GM12878 (cell line): ENCODE measurements around the gene CYB5B. TPM values are rescaled to one million over a fixed set of nuclear protein-coding genes. Genes with fewer than 3 reads are reported as not detected.

Experiments
- ATF3 ChIP-seq: IDR thresholded peaks from 2 replicates; pipeline ENCODE4 v1.6.1; 2011; ENCODE audit warnings: low read depth, mild to moderate bottlenecking, low read length, moderate library complexity, borderline replicate concordance; ENCODE audit errors: extremely low read depth
- CBFB ChIP-seq: IDR thresholded peaks from 2 replicates; pipeline ENCODE4 v1.6.1; 2016; ENCODE audit warnings: antibody characterized with exemption, low read depth
- CEBPZ ChIP-seq: fragments of 150-350 bp; IDR thresholded peaks from 2 replicates; pipeline ENCODE4 v1.6.1; 2016; ENCODE audit warnings: low read depth, low read length
- FOXK2 ChIP-seq: fragments of 450-650 bp; IDR thresholded peaks from 2 replicates; pipeline ENCODE4 v1.6.1; 2017; ENCODE audit warnings: mild to moderate bottlenecking, moderate library complexity
- GABPA ChIP-seq: IDR thresholded peaks from 2 replicates; pipeline ENCODE4 v1.6.1; 2014; ENCODE audit warnings: antibody characterized with exemption, low read depth, mild to moderate bottlenecking, inconsistent platforms
- IKZF1 ChIP-seq: fragments of 450-650 bp; conservative IDR thresholded peaks from 2 replicates; pipeline ENCODE4 v1.6.1; 2017; ENCODE audit warnings: antibody characterized with exemption, mild to moderate bottlenecking
- MEF2B ChIP-seq: fragments of 450-650 bp; IDR thresholded peaks from 2 replicates; pipeline ENCODE4 v1.6.1; 2018; ENCODE audit warnings: mild to moderate bottlenecking, moderate library complexity; ENCODE audit not compliant: partially characterized antibody, poor library complexity, severe bottlenecking
- MTA2 ChIP-seq: fragments of 450-650 bp; IDR thresholded peaks from 2 replicates; pipeline ENCODE4 v1.6.1; 2016; ENCODE audit warnings: low read depth, mild to moderate bottlenecking, moderate library complexity
- RAD51 ChIP-seq: fragments of 450-650 bp; IDR thresholded peaks from 2 replicates; pipeline ENCODE4 v1.6.1; 2016; ENCODE audit warnings: moderate library complexity, mild to moderate bottlenecking, inconsistent platforms
- RELB ChIP-seq: fragments of 450-650 bp; IDR thresholded peaks from 2 replicates; pipeline ENCODE4 v1.6.1; 2017; ENCODE audit warnings: low read depth, mild to moderate bottlenecking, moderate library complexity
- RUNX3 ChIP-seq: IDR thresholded peaks from 2 replicates; pipeline ENCODE4 v1.6.1; 2012; ENCODE audit warnings: low read length, inconsistent platforms
- SPI1 ChIP-seq: IDR thresholded peaks from 2 replicates; pipeline ENCODE4 v1.6.1; 2011; ENCODE audit warnings: low read depth, mild to moderate bottlenecking, low read length, moderate library complexity, borderline replicate concordance; ENCODE audit not compliant: insufficient read depth
- YBX1 ChIP-seq: fragments of 450-650 bp; IDR thresholded peaks from 2 replicates; pipeline ENCODE4 v1.6.1; 2016; ENCODE audit warnings: antibody characterized with exemption
- ZBTB40 ChIP-seq: fragments of 450-650 bp; IDR thresholded peaks from 2 replicates; pipeline ENCODE4 v1.6.1; 2016; ENCODE audit warnings: mild to moderate bottlenecking, moderate library complexity, borderline replicate concordance
- ZNF622 ChIP-seq: fragments of 450-650 bp; IDR thresholded peaks from 2 replicates; pipeline ENCODE4 v1.6.1; 2017; ENCODE audit warnings: mild to moderate bottlenecking, inconsistent platforms
- ZNF687 ChIP-seq: fragments of 450-650 bp; IDR thresholded peaks from 2 replicates; pipeline ENCODE4 v1.6.1; 2017; ENCODE audit warnings: mild to moderate bottlenecking, moderate library complexity
- polyA plus RNA-seq, 11 experiments: library from polyadenylated mRNA; depleted of rRNA in 4 of 11; unstranded in 6 of 11; stranded (reverse) in 5 of 11; fragments of >200 nt; fragmentation: Nextera tagmentation in 4 of 11; fragmentation: Illumina TruSeq in 1 of 11; extraction: Ambion mirVana in 4 of 11; extraction: Trizol in 1 of 11; gene quantifications; 1 replicate in 1 of 11; 2 replicates in 10 of 11; pipeline versions ENCODE4 v1.2.1 to v1.2.3, GENCODE V29; 2011 to 2016; ENCODE audit warnings: inconsistent platforms in 2 of 11, missing spikeins in 2 of 11, low read depth in 1 of 11
- total RNA-seq, 4 experiments: library from RNA; depleted of rRNA in 3 of 4; stranded (reverse); fragments of >200 nt in 3 of 4; fragmentation: Illumina TruSeq in 1 of 4; extraction: Trizol in 1 of 4; gene quantifications; 2 replicates each; pipeline versions ENCODE4 v1.2.1 to v1.2.3, GENCODE V29; 2013 to 2021

Gene CYB5B
- total and polyA plus RNA-seq, 10 of the 15 experiments (the other 5 are each of a cell fraction or from before 2014, with no cell fraction given): 145 to 305 (median 179) TPM

GRCh38 chr16:69501956-69502745 is 77.7 kb downstream of the CYB5B start (continued):
- TF ChIP-seq CEBPZ (no peak), MEF2B (no peak), IKZF1 (peak; percentile 49), RAD51 (no peak), ZNF687 (no peak), CBFB (no peak), MTA2 (peak; percentile 40; the same call in 1 of the 2 replicates), YBX1 (no peak), GABPA (no peak), ZNF622 (no peak), ZBTB40 (no peak), FOXK2 (no peak), ATF3 (no peak), SPI1 (peak; percentile 76), RELB (peak; percentile 61), RUNX3 (peak; percentile 50)
